ENCODE data around the gene TTLL11. TPM values are rescaled to one million over a fixed set of nuclear protein-coding genes. Genes with fewer than 3 reads are reported as not detected.

Gene TTLL11
- total RNA-seq, 1 experiment from 2014 or later: 2.3 TPM

GRCh38 chr9:121813519-121814210, 279.4 kb downstream of the TTLL11 start:
- Histone ChIP-seq H3K9me3 (ENCODE audit: insufficient read depth, low read depth) (no peaks in the 10 kb centered on the region), H3K36me3 (ENCODE audit: low read depth) (no peaks in the 10 kb centered on the region), H4K20me1 (ENCODE audit: insufficient read depth) (no peaks in the 10 kb centered on the region), H3F3A (ENCODE audit: insufficient read depth, low read depth) (no peaks in the 10 kb centered on the region), H3K4me2 (no peak overlapping the region), H3K79me2 (ENCODE audit: low read depth) (no peaks in the 10 kb centered on the region), H2AFZ (no peak overlapping the region), H3K27me3 (ENCODE audit: insufficient read depth, low read depth) (no peaks in the 10 kb centered on the region), H3K4me3 (no peak overlapping the region), H3K27ac (no peak overlapping the region), H3K9me2 (ENCODE audit: insufficient read depth) (no peaks in the 10 kb centered on the region), H3K4me1 (replicated peaks; ENCODE audit: insufficient read depth) (no peaks in the 10 kb centered on the region)
- no peak for DNase-seq
- BruUV-seq (replicated peaks): no TSS peak
- no peak for TF ChIP-seq EZH2 (IDR thresholded peaks at IDR 0.05; ENCODE audit: low read depth)
- TF ChIP-seq CTCF (conservative IDR thresholded peaks at IDR 0.05): no peak
- intact Hi-C loops (cut with micrococcal nuclease; ENCODE audit: unreplicated experiment): no loop called here
- CTCF ChIA-PET: no interaction called here
- POLR2A ChIA-PET (ENCODE audit: unreplicated experiment): no interaction called here

- H3F3A ChIP-seq (ENCODE audit: insufficient read depth, low read depth): no peaks in the 10 kb centered on the region
- ChIA-PET CTCF (no interaction called here), POLR2A (ENCODE audit: unreplicated experiment) (no interaction called here)
- DNase-seq: no peak
- H3K27ac ChIP-seq: no peak overlapping the region
- H3K4me1 ChIP-seq (replicated peaks; ENCODE audit: insufficient read depth): no peaks in the 10 kb centered on the region
- no peaks in the 10 kb centered on the region for H3K36me3 ChIP-seq (ENCODE audit: low read depth)
- no peaks in the 10 kb centered on the region for H3K9me2 ChIP-seq (ENCODE audit: insufficient read depth)
- no peaks in the 10 kb centered on the region for H3K79me2 ChIP-seq (ENCODE audit: low read depth)
- no peaks in the 10 kb centered on the region for H3K9me3 ChIP-seq (ENCODE audit: insufficient read depth, low read depth)
- H3K27me3 ChIP-seq (ENCODE audit: insufficient read depth, low read depth): no peaks in the 10 kb centered on the region
- H2AFZ ChIP-seq: no peak overlapping the region
- TF ChIP-seq CTCF (conservative IDR thresholded peaks at IDR 0.05) (no peak), EZH2 (IDR thresholded peaks at IDR 0.05; ENCODE audit: low read depth) (no peak)
- no peak overlapping the region for H3K4me2 ChIP-seq
- H3K4me3 ChIP-seq: no peak overlapping the region
- H4K20me1 ChIP-seq (ENCODE audit: insufficient read depth): no peaks in the 10 kb centered on the region
- BruUV-seq (replicated peaks): no TSS peak
- intact Hi-C loops (cut with micrococcal nuclease; ENCODE audit: unreplicated experiment): no loop called here
Measured at GRCh38 chr9:121812159-121812735, 280.9 kb downstream of the TTLL11 start.

- H3K4me1 ChIP-seq (replicated peaks; ENCODE audit: insufficient read depth): no peaks in the 10 kb centered on the region
- intact Hi-C loops (cut with micrococcal nuclease; ENCODE audit: unreplicated experiment): no loop called here
- H3K9me3 ChIP-seq (ENCODE audit: insufficient read depth, low read depth): no peaks in the 10 kb centered on the region
- no peaks in the 10 kb centered on the region for H3K79me2 ChIP-seq (ENCODE audit: low read depth)
- no peak for TF ChIP-seq EZH2 (IDR thresholded peaks at IDR 0.05; ENCODE audit: low read depth)
- TF ChIP-seq CTCF (conservative IDR thresholded peaks at IDR 0.05): no peak
- ChIA-PET CTCF (no interaction called here), POLR2A (ENCODE audit: unreplicated experiment) (no interaction called here)
- H4K20me1 ChIP-seq (ENCODE audit: insufficient read depth): no peaks in the 10 kb centered on the region
- H3K4me2 ChIP-seq: no peak overlapping the region
- no peak overlapping the region for H3K4me3 ChIP-seq
- H3K9me2 ChIP-seq (ENCODE audit: insufficient read depth): no peaks in the 10 kb centered on the region
- no peak for DNase-seq
- H3F3A ChIP-seq (ENCODE audit: insufficient read depth, low read depth): no peaks in the 10 kb centered on the region
- no peak overlapping the region for H3K27ac ChIP-seq
- no peak overlapping the region for H2AFZ ChIP-seq
- no TSS peak for BruUV-seq (replicated peaks)
- no peaks in the 10 kb centered on the region for H3K27me3 ChIP-seq (ENCODE audit: insufficient read depth, low read depth)
- no peaks in the 10 kb centered on the region for H3K36me3 ChIP-seq (ENCODE audit: low read depth)
Measured at GRCh38 chr9:121811751-121812150, 281.4 kb downstream of the TTLL11 start.

All from PC-9 (cell line).